HFFc6 (cell line): ENCODE data around the gene TRIB2. TPM values are rescaled to one million over a fixed set of nuclear protein-coding genes. Genes with fewer than 3 reads are reported as not detected.

Experiments used
- DNase-seq: peaks from one replicate; pipeline ENCODE4 v3.0.0-alpha.2; 2018
- H3K27ac Mint-ChIP-seq: 2 replicates; pipeline ENCODE4 v1.8.0; 2020; ENCODE audit warnings: mild to moderate bottlenecking, mixed read lengths
- H3K27me3 Mint-ChIP-seq: 2 replicates; pipeline ENCODE4 v1.8.0; 2021; ENCODE audit warnings: mild to moderate bottlenecking, moderate library complexity, mixed read lengths; ENCODE audit not compliant: insufficient read depth
- H3K36me3 Mint-ChIP-seq: 2 replicates; pipeline ENCODE4 v1.8.0; 2021; ENCODE audit warnings: low read depth, mixed read lengths
- H3K4me1 Mint-ChIP-seq: 2 replicates; pipeline ENCODE4 v1.8.0; 2020; ENCODE audit warnings: low read depth, mixed read lengths
- H3K4me3 Mint-ChIP-seq: 2 replicates; pipeline ENCODE4 v1.8.0; 2020; ENCODE audit warnings: mild to moderate bottlenecking, moderate library complexity, mixed read lengths
- H3K9me3 Mint-ChIP-seq: 2 replicates; pipeline ENCODE4 v1.8.0; 2020; ENCODE audit warnings: mild to moderate bottlenecking, mixed read lengths
- CTCF ChIP-seq: fragments of 200-600 bp; sonication (generic); IDR thresholded peaks from 2 replicates; pipeline ENCODE4 v1.5.0; 2021; ENCODE audit warnings: antibody characterized with exemption, mild to moderate bottlenecking
- total RNA-seq, 6 experiments: library from RNA; stranded (reverse); fragmentation: NEBNext Ultra II Directional; extraction: Animal tissue kit (Norgen Biotek cat#: 25700); gene quantifications; 2 replicates in 1 of 6; 3 replicates in 5 of 6; pipeline ENCODE4 v1.2.3, GENCODE V29; 2021

TRIB2 gene
- total RNA-seq, 6 experiments from 2014 or later, result 13.6 to 22.9 (median 16.8) TPM

GRCh38 chr2:12754643-12755042, 37.9 kb downstream of the TRIB2 start:
- no peak for TF ChIP-seq CTCF
- Mint-ChIP-seq H3K27ac (no peak overlapping the region), H3K4me3 (no peak overlapping the region), H3K4me1 (peaks cover 21% of the 10 kb centered on the region), H3K36me3 (no peaks in the 10 kb centered on the region), H3K27me3 (no peaks in the 10 kb centered on the region; the same call in 1 of the 2 replicates), H3K9me3 (no peaks in the 10 kb centered on the region)
- DNase-seq, result no peak

GRCh38 chr2:12755384-12755783, 38.6 kb downstream of the TRIB2 start:
- Mint-ChIP-seq H3K4me1 (peaks cover 28% of the 10 kb centered on the region), H3K36me3 (no peaks in the 10 kb centered on the region), H3K27me3 (no peaks in the 10 kb centered on the region; the same call in 1 of the 2 replicates), H3K27ac (no peak overlapping the region), H3K4me3 (no peak overlapping the region), H3K9me3 (no peaks in the 10 kb centered on the region)
- DNase-seq, result no peak
- TF ChIP-seq CTCF, result no peak

- Mint-ChIP-seq H3K4me3 (peak overlapping the region; percentile 62), H3K27ac (peak overlapping the region; percentile 87), H3K4me1 (peaks cover 62% of the 10 kb centered on the region), H3K9me3 (peaks cover 2% of the 10 kb centered on the region), H3K36me3 (peaks cover 3% of the 10 kb centered on the region), H3K27me3 (no peaks in the 10 kb centered on the region)
- peak; percentile 92 for DNase-seq
- no peak for TF ChIP-seq CTCF
These were observed 42.5 kb downstream of the TRIB2 start for GRCh38 chr2:12759248-12759647.

GRCh38 chr2:12761104-12761503, 44.4 kb downstream of the TRIB2 start:
- no peaks in the 10 kb centered on the region for H3K27me3 Mint-ChIP-seq
- no peak for DNase-seq
- peak overlapping the region; percentile 36; the same call in 1 of the 2 replicates for H3K27ac Mint-ChIP-seq
- TF ChIP-seq CTCF, result no peak
- H3K4me1 Mint-ChIP-seq, result peaks cover 73% of the 10 kb centered on the region
- peaks cover 13% of the 10 kb centered on the region for H3K36me3 Mint-ChIP-seq
- H3K9me3 Mint-ChIP-seq, result peaks cover 10% of the 10 kb centered on the region
- H3K4me3 Mint-ChIP-seq, result no peak overlapping the region

- Mint-ChIP-seq H3K4me1 (peaks cover 85% of the 10 kb centered on the region), H3K27ac (no peak overlapping the region)
These were observed 45.6 kb downstream of the TRIB2 start for GRCh38 chr2:12762337-12762736.

More at GRCh38 chr2:12762337-12762736, 45.6 kb downstream of the TRIB2 start:
- peaks cover 15% of the 10 kb centered on the region for H3K36me3 Mint-ChIP-seq
- peaks cover 10% of the 10 kb centered on the region for H3K9me3 Mint-ChIP-seq
- no peak for DNase-seq
- H3K4me3 Mint-ChIP-seq, result no peak overlapping the region
- no peaks in the 10 kb centered on the region for H3K27me3 Mint-ChIP-seq
- TF ChIP-seq CTCF, result no peak
